ENCODE results near the gene PRICKLE2.

Gene PRICKLE2

GRCh38 chr3:64125561-64125960, 99.7 kb downstream of the PRICKLE2 start:
- DNase-seq: no peak

GRCh38 chr3:64123931-64124330, 101.3 kb downstream of the PRICKLE2 start:
- no peak for DNase-seq

- DNase-seq: no peak
Observed at GRCh38 chr3:64122476-64122875, 102.8 kb downstream of the PRICKLE2 start.

GRCh38 chr3:64121750-64122311, 103.4 kb downstream of the PRICKLE2 start:
- DNase-seq: no peak

- DNase-seq: no peak
Observed at GRCh38 chr3:64120876-64121275, 104.4 kb downstream of the PRICKLE2 start.

- DNase-seq: no peak
Observed at GRCh38 chr3:64117483-64117882, 107.8 kb downstream of the PRICKLE2 start.

- DNase-seq: no peak
Observed at GRCh38 chr3:64114651-64115050, 110.6 kb downstream of the PRICKLE2 start.

GRCh38 chr3:64111872-64112271, 113.4 kb downstream of the PRICKLE2 start:
- no peak for DNase-seq

GRCh38 chr3:64111083-64111482, 114.2 kb downstream of the PRICKLE2 start:
- DNase-seq: no peak

GRCh38 chr3:64110071-64110470, 115.2 kb downstream of the PRICKLE2 start:
- DNase-seq: no peak

GRCh38 chr3:64109438-64109837, 115.8 kb downstream of the PRICKLE2 start:
- no peak for DNase-seq

GRCh38 chr3:64108784-64109317, 116.4 kb downstream of the PRICKLE2 start:
- no peak for DNase-seq

- DNase-seq: no peak
Observed at GRCh38 chr3:64108231-64108630, 117.0 kb downstream of the PRICKLE2 start.

- no peak for DNase-seq
Observed at GRCh38 chr3:64107190-64107589, 118.1 kb downstream of the PRICKLE2 start.

- DNase-seq: no peak
Observed at GRCh38 chr3:64105816-64106215, 119.5 kb downstream of the PRICKLE2 start.

GRCh38 chr3:64104691-64105111, 120.6 kb downstream of the PRICKLE2 start:
- DNase-seq: no peak

GRCh38 chr3:64104006-64104405, 121.3 kb downstream of the PRICKLE2 start:
- DNase-seq: no peak

- DNase-seq: no peak
Observed at GRCh38 chr3:64103131-64103530, 122.1 kb downstream of the PRICKLE2 start.

GRCh38 chr3:64102147-64102546, 123.1 kb downstream of the PRICKLE2 start:
- DNase-seq: no peak

GRCh38 chr3:64099316-64099715, 126.0 kb downstream of the PRICKLE2 start:
- DNase-seq: no peak

- no peak for DNase-seq
Observed at GRCh38 chr3:64098670-64099069, 126.6 kb downstream of the PRICKLE2 start.

- DNase-seq: no peak
Observed at GRCh38 chr3:64097920-64098319, 127.3 kb downstream of the PRICKLE2 start.

- no peak for DNase-seq
Observed at GRCh38 chr3:64095802-64096201, 129.5 kb downstream of the PRICKLE2 start.

- no peak for DNase-seq
Observed at GRCh38 chr3:64094713-64095079, 130.6 kb downstream of the PRICKLE2 start.
